Measurements from ENCODE around the gene POLD2. TPM values are rescaled to one million over a fixed set of nuclear protein-coding genes. Genes with fewer than 3 reads are reported as not detected.

The POLD2 gene
- polyA plus RNA-seq, 1 donor from 2014 or later: 79.5 TPM

DNA sequence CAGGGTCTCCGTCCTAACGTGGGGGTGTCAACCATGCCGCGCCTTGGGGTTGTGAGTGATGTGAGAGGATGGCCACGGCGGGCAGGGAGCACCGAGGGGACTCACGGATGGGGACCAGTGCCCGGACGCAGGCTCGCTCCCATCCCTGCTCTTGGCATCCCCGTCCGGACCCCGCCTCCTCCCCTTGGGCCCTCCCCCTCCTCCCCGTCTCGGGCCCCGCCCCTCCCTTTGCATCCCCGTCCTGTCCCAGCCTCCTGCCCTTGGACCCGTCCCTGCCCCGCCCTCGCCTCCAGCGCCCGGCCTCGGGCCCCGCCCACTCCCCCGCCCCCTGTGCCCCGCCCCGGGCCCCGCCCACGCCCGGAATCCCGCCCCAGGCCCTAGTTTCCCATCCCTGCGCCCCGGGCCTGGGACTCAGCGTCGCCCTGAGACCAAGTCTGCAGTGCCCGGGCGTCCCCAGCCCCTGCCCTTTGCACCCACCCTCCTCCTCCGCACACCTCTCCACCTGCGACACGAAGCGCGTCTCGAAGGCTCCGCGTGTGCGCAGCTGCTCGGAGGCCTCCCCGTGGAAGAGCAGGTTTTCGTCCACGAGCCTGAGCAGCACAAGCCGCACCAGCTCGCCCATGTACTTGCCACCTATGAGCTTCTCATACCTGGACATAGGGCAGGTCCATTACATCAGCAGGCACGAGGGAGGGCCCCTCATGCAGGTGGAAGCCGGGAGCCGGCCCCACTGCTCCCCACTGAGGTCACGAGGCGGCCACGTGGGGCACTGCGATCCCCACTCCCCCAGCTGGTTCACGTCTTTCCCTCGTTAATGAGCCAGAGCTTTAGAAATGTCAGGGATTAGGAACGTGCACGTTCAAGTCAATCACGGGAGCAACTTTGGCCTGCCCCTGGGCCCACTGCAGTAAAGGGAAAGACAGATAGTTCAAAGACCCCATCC lies 22.9 kb upstream of the POLD2 start:
- H4K20me1 ChIP-seq (ENCODE audit: insufficient read depth): no peaks in the 10 kb centered on the region
- TF ChIP-seq EZH2 (IDR thresholded peaks at IDR 0.05; ENCODE audit: borderline replicate concordance, insufficient read depth, low read length, poor library complexity, severe bottlenecking) (no peak), RAD21 (conservative IDR thresholded peaks at IDR 0.05) (no peak), MXI1 (conservative IDR thresholded peaks at IDR 0.05; ENCODE audit: poor library complexity, severe bottlenecking) (no peak), EP300 (conservative IDR thresholded peaks at IDR 0.05; ENCODE audit: poor library complexity, severe bottlenecking) (no peak), POLR2AphosphoS5 (IDR thresholded peaks at IDR 0.05) (no peak), TAF1 (IDR thresholded peaks at IDR 0.05; ENCODE audit: low read depth) (no peak)
- TF ChIP-seq, protein P1, sequence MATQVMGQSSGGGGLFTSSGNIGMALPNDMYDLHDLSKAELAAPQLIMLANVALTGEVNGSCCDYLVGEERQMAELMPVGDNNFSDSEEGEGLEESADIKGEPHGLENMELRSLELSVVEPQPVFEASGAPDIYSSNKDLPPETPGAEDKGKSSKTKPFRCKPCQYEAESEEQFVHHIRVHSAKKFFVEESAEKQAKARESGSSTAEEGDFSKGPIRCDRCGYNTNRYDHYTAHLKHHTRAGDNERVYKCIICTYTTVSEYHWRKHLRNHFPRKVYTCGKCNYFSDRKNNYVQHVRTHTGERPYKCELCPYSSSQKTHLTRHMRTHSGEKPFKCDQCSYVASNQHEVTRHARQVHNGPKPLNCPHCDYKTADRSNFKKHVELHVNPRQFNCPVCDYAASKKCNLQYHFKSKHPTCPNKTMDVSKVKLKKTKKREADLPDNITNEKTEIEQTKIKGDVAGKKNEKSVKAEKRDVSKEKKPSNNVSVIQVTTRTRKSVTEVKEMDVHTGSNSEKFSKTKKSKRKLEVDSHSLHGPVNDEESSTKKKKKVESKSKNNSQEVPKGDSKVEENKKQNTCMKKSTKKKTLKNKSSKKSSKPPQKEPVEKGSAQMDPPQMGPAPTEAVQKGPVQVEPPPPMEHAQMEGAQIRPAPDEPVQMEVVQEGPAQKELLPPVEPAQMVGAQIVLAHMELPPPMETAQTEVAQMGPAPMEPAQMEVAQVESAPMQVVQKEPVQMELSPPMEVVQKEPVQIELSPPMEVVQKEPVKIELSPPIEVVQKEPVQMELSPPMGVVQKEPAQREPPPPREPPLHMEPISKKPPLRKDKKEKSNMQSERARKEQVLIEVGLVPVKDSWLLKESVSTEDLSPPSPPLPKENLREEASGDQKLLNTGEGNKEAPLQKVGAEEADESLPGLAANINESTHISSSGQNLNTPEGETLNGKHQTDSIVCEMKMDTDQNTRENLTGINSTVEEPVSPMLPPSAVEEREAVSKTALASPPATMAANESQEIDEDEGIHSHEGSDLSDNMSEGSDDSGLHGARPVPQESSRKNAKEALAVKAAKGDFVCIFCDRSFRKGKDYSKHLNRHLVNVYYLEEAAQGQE (IDR thresholded peaks at IDR 0.05; ENCODE audit: borderline replicate concordance): no peak
- no peaks in the 10 kb centered on the region for H3K9me3 ChIP-seq (ENCODE audit: low read length)
- no peaks in the 10 kb centered on the region for H3K79me2 ChIP-seq (replicated peaks; ENCODE audit: insufficient read depth, low read length)
- H3F3A ChIP-seq (ENCODE audit: insufficient read depth, low read length, poor library complexity, severe bottlenecking): no peaks in the 10 kb centered on the region
- H3K9ac ChIP-seq (ENCODE audit: low read length): no peak overlapping the region
- H3K9me2 ChIP-seq (ENCODE audit: insufficient read depth, low read length): no peaks in the 10 kb centered on the region
- H3K27me3 ChIP-seq (ENCODE audit: insufficient read depth, low read depth, low read length): peaks cover 7% of the 10 kb centered on the region
- no peaks in the 10 kb centered on the region for H3K36me3 ChIP-seq (ENCODE audit: insufficient read depth, low read length)
- H2AFZ ChIP-seq (ENCODE audit: low read depth, low read length): no peak overlapping the region
- H3K27ac ChIP-seq (ENCODE audit: low read length): no peak overlapping the region
- H3K4me3 ChIP-seq (ENCODE audit: low read length): peak overlapping the region; percentile 31
- H3K4me2 ChIP-seq (ENCODE audit: low read length): no peak overlapping the region

DNA sequence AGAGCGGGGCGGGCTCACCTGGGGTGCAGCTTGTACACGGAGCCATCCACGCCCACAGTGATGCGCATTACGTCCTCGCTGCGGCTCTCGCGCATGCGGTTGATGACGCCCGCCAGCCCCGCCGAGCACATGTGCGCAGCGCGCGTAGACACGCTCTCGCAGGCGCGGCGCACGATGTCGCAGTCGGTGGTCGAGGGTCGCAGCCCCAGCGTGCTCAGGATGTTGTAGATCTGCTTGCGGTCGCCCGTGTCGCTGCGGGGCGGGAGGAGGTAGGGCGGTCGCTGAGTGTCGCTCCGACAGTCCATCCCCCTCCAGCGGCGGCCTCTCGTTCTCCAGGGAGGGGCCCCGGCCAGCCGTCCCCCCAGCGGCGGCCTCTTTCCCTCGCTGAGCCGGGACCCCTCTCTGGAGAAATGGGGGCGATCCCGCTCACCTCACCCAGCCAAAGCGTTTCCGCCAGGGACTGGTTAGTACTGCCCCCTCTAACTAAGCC lies 22.2 kb upstream of the POLD2 start:
- Histone ChIP-seq H3K4me2 (ENCODE audit: low read length) (no peak overlapping the region), H3K36me3 (ENCODE audit: insufficient read depth, low read length) (no peaks in the 10 kb centered on the region), H3K9me2 (ENCODE audit: insufficient read depth, low read length) (no peaks in the 10 kb centered on the region), H3K9ac (ENCODE audit: low read length) (no peak overlapping the region), H3F3A (ENCODE audit: insufficient read depth, low read length, poor library complexity, severe bottlenecking) (no peaks in the 10 kb centered on the region), H3K27me3 (ENCODE audit: insufficient read depth, low read depth, low read length) (peaks cover 7% of the 10 kb centered on the region), H3K27ac (ENCODE audit: low read length) (no peak overlapping the region), H3K9me3 (ENCODE audit: low read length) (no peaks in the 10 kb centered on the region), H2AFZ (ENCODE audit: low read depth, low read length) (no peak overlapping the region), H3K4me3 (ENCODE audit: low read length) (peak overlapping the region; percentile 31), H3K79me2 (replicated peaks; ENCODE audit: insufficient read depth, low read length) (no peaks in the 10 kb centered on the region), H4K20me1 (ENCODE audit: insufficient read depth) (no peaks in the 10 kb centered on the region)
- TF ChIP-seq POLR2AphosphoS5 (IDR thresholded peaks at IDR 0.05) (no peak), MXI1 (conservative IDR thresholded peaks at IDR 0.05; ENCODE audit: poor library complexity, severe bottlenecking) (no peak)

DNA sequence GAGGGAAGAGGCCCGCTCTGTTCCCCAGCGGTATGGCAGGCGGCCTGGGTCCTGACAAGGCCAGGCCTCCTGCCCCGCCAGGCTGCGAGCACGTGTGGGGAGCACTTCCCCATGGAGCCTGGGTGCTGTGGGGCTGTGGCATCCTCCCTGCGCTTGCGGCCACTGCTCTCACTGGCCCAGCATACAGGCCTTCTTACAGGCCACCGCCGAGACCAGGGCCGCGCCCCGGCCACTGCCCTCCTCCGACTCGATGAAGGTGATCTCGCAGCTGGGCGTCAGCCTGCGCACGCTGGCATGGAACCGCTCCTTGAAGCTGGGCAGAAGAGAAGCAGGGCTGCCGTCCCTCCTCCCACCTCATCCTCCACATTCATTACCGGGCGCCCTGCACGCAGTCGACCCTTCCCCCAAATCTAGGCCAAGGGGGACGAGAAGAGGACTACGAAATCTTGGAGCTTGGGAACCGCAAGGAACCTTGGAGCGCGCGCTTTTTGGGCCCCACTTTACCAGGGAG lies 21.7 kb upstream of the POLD2 start:
- no peaks in the 10 kb centered on the region for H3K79me2 ChIP-seq (replicated peaks; ENCODE audit: insufficient read depth, low read length)
- H3F3A ChIP-seq (ENCODE audit: insufficient read depth, low read length, poor library complexity, severe bottlenecking): no peaks in the 10 kb centered on the region
- H3K27me3 ChIP-seq (ENCODE audit: insufficient read depth, low read depth, low read length): peaks cover 7% of the 10 kb centered on the region
- peak overlapping the region; percentile 31 for H3K4me3 ChIP-seq (ENCODE audit: low read length)
- H3K4me2 ChIP-seq (ENCODE audit: low read length): no peak overlapping the region
- H3K9ac ChIP-seq (ENCODE audit: low read length): no peak overlapping the region
- no peaks in the 10 kb centered on the region for H4K20me1 ChIP-seq (ENCODE audit: insufficient read depth)
- H3K9me3 ChIP-seq (ENCODE audit: low read length): no peaks in the 10 kb centered on the region
- H3K27ac ChIP-seq (ENCODE audit: low read length): no peak overlapping the region
- H2AFZ ChIP-seq (ENCODE audit: low read depth, low read length): no peak overlapping the region
- H3K36me3 ChIP-seq (ENCODE audit: insufficient read depth, low read length): no peaks in the 10 kb centered on the region
- TF ChIP-seq EZH2 (IDR thresholded peaks at IDR 0.05; ENCODE audit: borderline replicate concordance, insufficient read depth, low read length, poor library complexity, severe bottlenecking): no peak
- TF ChIP-seq MXI1 (conservative IDR thresholded peaks at IDR 0.05; ENCODE audit: poor library complexity, severe bottlenecking): no peak
- TF ChIP-seq SMC3 (conservative IDR thresholded peaks at IDR 0.05; ENCODE audit: poor library complexity): no peak
- TF ChIP-seq, protein P2, sequence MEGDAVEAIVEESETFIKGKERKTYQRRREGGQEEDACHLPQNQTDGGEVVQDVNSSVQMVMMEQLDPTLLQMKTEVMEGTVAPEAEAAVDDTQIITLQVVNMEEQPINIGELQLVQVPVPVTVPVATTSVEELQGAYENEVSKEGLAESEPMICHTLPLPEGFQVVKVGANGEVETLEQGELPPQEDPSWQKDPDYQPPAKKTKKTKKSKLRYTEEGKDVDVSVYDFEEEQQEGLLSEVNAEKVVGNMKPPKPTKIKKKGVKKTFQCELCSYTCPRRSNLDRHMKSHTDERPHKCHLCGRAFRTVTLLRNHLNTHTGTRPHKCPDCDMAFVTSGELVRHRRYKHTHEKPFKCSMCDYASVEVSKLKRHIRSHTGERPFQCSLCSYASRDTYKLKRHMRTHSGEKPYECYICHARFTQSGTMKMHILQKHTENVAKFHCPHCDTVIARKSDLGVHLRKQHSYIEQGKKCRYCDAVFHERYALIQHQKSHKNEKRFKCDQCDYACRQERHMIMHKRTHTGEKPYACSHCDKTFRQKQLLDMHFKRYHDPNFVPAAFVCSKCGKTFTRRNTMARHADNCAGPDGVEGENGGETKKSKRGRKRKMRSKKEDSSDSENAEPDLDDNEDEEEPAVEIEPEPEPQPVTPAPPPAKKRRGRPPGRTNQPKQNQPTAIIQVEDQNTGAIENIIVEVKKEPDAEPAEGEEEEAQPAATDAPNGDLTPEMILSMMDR (IDR thresholded peaks at IDR 0.05; ENCODE audit: poor library complexity, severe bottlenecking): no peak
- TF ChIP-seq RAD21 (conservative IDR thresholded peaks at IDR 0.05): no peak
- TF ChIP-seq TAF1 (IDR thresholded peaks at IDR 0.05; ENCODE audit: low read depth): no peak
- TF ChIP-seq, protein P1 (IDR thresholded peaks at IDR 0.05; ENCODE audit: borderline replicate concordance): no peak
- TF ChIP-seq POLR2AphosphoS5 (IDR thresholded peaks at IDR 0.05): no peak
- TF ChIP-seq EP300 (conservative IDR thresholded peaks at IDR 0.05; ENCODE audit: poor library complexity, severe bottlenecking): no peak
- no peaks in the 10 kb centered on the region for H3K9me2 ChIP-seq (ENCODE audit: insufficient read depth, low read length)
